GM23338 (cell line): ENCODE data around the gene FAAP100. TPM values are rescaled to one million over a fixed set of nuclear protein-coding genes. Genes with fewer than 3 reads are reported as not detected.

ENCODE experiments used
- ATAC-seq: fragments of 200-7000 bp; cut with Tn5 transposase; 3 replicates; pipeline ENCODE4 v1.9.1; 2020
- DNase-seq: peaks from one replicate; pipeline ENCODE4 v3.0.0-alpha.2; 2015; ENCODE audit warnings: low spot score
- H2AFZ ChIP-seq: fragments of 200-600 bp; sonication (generic); 2 replicates; pipeline ENCODE4 v1.8.0; 2016; ENCODE audit warnings: antibody characterized with exemption, mild to moderate bottlenecking, moderate library complexity
- H3F3A ChIP-seq: fragments of 200-600 bp; sonication (generic); replicated peaks from 2 replicates; pipeline ENCODE4 v1.8.0; 2017; ENCODE audit warnings: antibody characterized with exemption, mixed run types, low read depth
- H3K27ac ChIP-seq: fragments of 200-600 bp; sonication (generic); 2 replicates; pipeline ENCODE4 v1.6.1; 2016; ENCODE audit warnings: low read depth
- H3K27me3 ChIP-seq: fragments of 200-600 bp; sonication (generic); 2 replicates; pipeline ENCODE4 v1.8.0; 2016; ENCODE audit warnings: mild to moderate bottlenecking, mixed run types, moderate library complexity; ENCODE audit not compliant: insufficient read depth
- H3K36me3 ChIP-seq: fragments of 200-600 bp; sonication (generic); 2 replicates; pipeline ENCODE4 v1.8.0; 2016; ENCODE audit warnings: mild to moderate bottlenecking; ENCODE audit not compliant: insufficient read depth
- H3K4me1 ChIP-seq: fragments of 200-600 bp; sonication (generic); 2 replicates; pipeline ENCODE4 v1.8.0; 2016; ENCODE audit warnings: mild to moderate bottlenecking, moderate library complexity; ENCODE audit not compliant: insufficient read depth
- H3K4me2 ChIP-seq: fragments of 200-600 bp; sonication (generic); 2 replicates; pipeline ENCODE4 v1.7.1; 2017; ENCODE audit warnings: mixed run types
- H3K4me3 ChIP-seq: fragments of 200-600 bp; sonication (generic); 2 replicates; pipeline ENCODE4 v1.6.1; 2016; ENCODE audit warnings: mixed run types
- H3K79me2 ChIP-seq: fragments of 200-600 bp; sonication (generic); replicated peaks from 2 replicates; pipeline ENCODE4 v1.8.0; 2017; ENCODE audit warnings: mild to moderate bottlenecking; ENCODE audit not compliant: insufficient read depth
- H3K9me2 ChIP-seq: fragments of 200-600 bp; sonication (generic); 2 replicates; pipeline ENCODE4 v1.8.0; 2017; ENCODE audit not compliant: insufficient read depth
- H4K20me1 ChIP-seq: fragments of 200-600 bp; sonication (generic); replicated peaks from 2 replicates; pipeline ENCODE4 v1.8.0; 2017; ENCODE audit warnings: mild to moderate bottlenecking; ENCODE audit not compliant: insufficient read depth
- H3K27ac Mint-ChIP-seq: 2 replicates; pipeline ENCODE4 v1.8.0; 2020; ENCODE audit warnings: inconsistent platforms, mild to moderate bottlenecking, moderate library complexity, mixed read lengths
- H3K27me3 Mint-ChIP-seq: 3 replicates; pipeline ENCODE4 v1.8.0; 2022; ENCODE audit warnings: low read depth, mild to moderate bottlenecking, moderate library complexity, mixed read lengths, inconsistent platforms; ENCODE audit not compliant: insufficient read depth, poor library complexity
- H3K36me3 Mint-ChIP-seq: 3 replicates; pipeline ENCODE4 v1.8.0; 2021; ENCODE audit warnings: low read depth, mild to moderate bottlenecking, inconsistent platforms, moderate library complexity, mixed read lengths
- H3K4me1 Mint-ChIP-seq: 3 replicates; pipeline ENCODE4 v1.8.0; 2020; ENCODE audit warnings: mild to moderate bottlenecking, inconsistent platforms, mixed read lengths
- H3K4me3 Mint-ChIP-seq: 3 replicates; pipeline ENCODE4 v1.8.0; 2021; ENCODE audit warnings: moderate library complexity, mild to moderate bottlenecking, inconsistent platforms, mixed read lengths
- H3K9me3 Mint-ChIP-seq: 3 replicates; pipeline ENCODE4 v1.8.0; 2020; ENCODE audit warnings: moderate library complexity, mild to moderate bottlenecking, inconsistent platforms, mixed read lengths
- CREB1 ChIP-seq: fragments of 250-450 bp; sonication (Bioruptor Pico); IDR thresholded peaks from 2 replicates; pipeline ENCODE4 v1.5.0; 2020; ENCODE audit warnings: low read depth, mild to moderate bottlenecking, moderate library complexity
- EZH2 ChIP-seq: fragments of 200-600 bp; sonication (generic); IDR thresholded peaks from one replicate; pipeline ENCODE4 v1.8.0; 2017; ENCODE audit warnings: antibody characterized with exemption, mild to moderate bottlenecking, low read depth; ENCODE audit not compliant: unreplicated experiment
- EZH2phosphoT487 ChIP-seq: fragments of 200-600 bp; sonication (generic); IDR thresholded peaks from one replicate; pipeline ENCODE4 v1.8.1; 2018; ENCODE audit warnings: antibody characterized with exemption; ENCODE audit not compliant: unreplicated experiment
- JUNB ChIP-seq: IDR thresholded peaks from one replicate; pipeline ENCODE4 v1.6.1; 2016; ENCODE audit warnings: antibody characterized with exemption; ENCODE audit not compliant: unreplicated experiment
- NANOG ChIP-seq: IDR thresholded peaks from 2 replicates; pipeline ENCODE4 v1.6.1; 2016; ENCODE audit warnings: antibody characterized with exemption, borderline replicate concordance
- POLR2AphosphoS5 ChIP-seq: IDR thresholded peaks from 2 replicates; pipeline ENCODE4 v1.6.1; 2016; ENCODE audit warnings: antibody characterized with exemption, low read depth
- STAT1 ChIP-seq: IDR thresholded peaks from one replicate; pipeline ENCODE4 v1.6.1; 2016; ENCODE audit warnings: antibody characterized with exemption; ENCODE audit not compliant: unreplicated experiment
- ZNF114 ChIP-seq: fragments of 250-450 bp; sonication (Bioruptor Pico); IDR thresholded peaks from 2 replicates; pipeline ENCODE4 v1.5.0; 2020; ENCODE audit warnings: mild to moderate bottlenecking, moderate library complexity
- ZNF331 ChIP-seq: fragments of 250-450 bp; sonication (Bioruptor Pico); IDR thresholded peaks from 2 replicates; pipeline ENCODE4 v1.5.0; 2020; ENCODE audit warnings: low read depth, mild to moderate bottlenecking, moderate library complexity
- polyA plus RNA-seq: library from polyadenylated mRNA; unstranded; fragments of >200 nt; fragmentation: Nextera tagmentation; extraction: Ambion mirVana; gene quantifications from 2 replicates; pipeline ENCODE4 v1.2.1, GENCODE V29; 2016
- total RNA-seq: library from RNA; depleted of rRNA; stranded (reverse); fragments of >200 nt; shearing (Covaris generic); gene quantifications from 2 replicates; pipeline ENCODE4 v1.2.3, GENCODE V29; 2014
- TF ChIP-seq, protein P1 (sequence below): IDR thresholded peaks from one replicate; pipeline ENCODE4 v1.6.1; 2018; ENCODE audit warnings: antibody characterized with exemption; ENCODE audit not compliant: unreplicated experiment
- TF ChIP-seq, protein P2 (sequence below): IDR thresholded peaks from 2 replicates; pipeline ENCODE4 v1.6.1; 2016; ENCODE audit warnings: antibody characterized with exemption
- TF ChIP-seq, protein P3 (sequence below): fragments of 250-450 bp; sonication (Bioruptor Pico); IDR thresholded peaks from 2 replicates; pipeline ENCODE4 v1.5.0; 2020; ENCODE audit warnings: mild to moderate bottlenecking, moderate library complexity
- TF ChIP-seq, protein P4 (sequence below), 2 experiments: fragments of 200-600 bp in 1 of 2; sonication (generic) in 1 of 2; conservative IDR thresholded peaks; 2 replicates each; pipeline versions ENCODE4 v1.5.1 to v1.6.1; 2016 to 2017; ENCODE audit warnings: antibody characterized with exemption in 2 of 2, low read depth in 2 of 2, mild to moderate bottlenecking in 2 of 2, moderate library complexity in 1 of 2

Gene FAAP100
- total and polyA plus RNA-seq, 2 experiments from 2014 or later, result 16.0 to 50.5 TPM

DNA sequence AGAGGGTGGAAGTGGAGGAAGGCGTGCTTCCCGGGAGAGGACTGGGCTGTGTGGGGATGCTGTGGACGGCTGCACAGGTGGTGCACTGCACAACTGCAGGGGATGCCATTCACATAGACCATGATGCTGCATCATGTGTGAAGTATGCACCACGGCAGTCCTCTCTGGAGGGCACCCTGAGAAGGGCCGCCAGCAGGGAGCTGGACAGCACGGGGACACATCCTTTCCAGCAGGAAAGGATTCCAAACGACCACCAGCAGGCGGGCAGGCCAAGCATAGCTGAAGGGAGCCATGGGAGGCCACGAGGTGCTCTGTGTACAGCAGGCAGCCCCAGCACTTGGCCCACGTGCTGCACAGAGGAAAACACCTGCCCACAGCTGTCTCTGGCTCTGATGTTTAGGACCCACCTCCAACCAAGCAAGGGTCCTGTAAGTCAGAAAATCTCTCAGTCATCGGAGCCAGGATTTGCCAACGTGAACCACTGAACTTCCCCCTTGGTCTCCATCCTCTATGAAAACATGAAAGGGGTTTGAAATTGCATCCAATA lies 49.6 kb downstream of the FAAP100 start:
- Histone ChIP-seq H3K27me3 (no peaks in the 10 kb centered on the region), H3K36me3 (no peaks in the 10 kb centered on the region)

More for the DNA sequence above, 49.6 kb downstream of the FAAP100 start:
- 0 out of 3 replicates have a peak, but pooled peaks cover 3% of the 10 kb centered on the region for H3K4me1 Mint-ChIP-seq
- Histone ChIP-seq H3K4me2 (no peak overlapping the region), H3K27ac (no peak overlapping the region), H2AFZ (no peak overlapping the region), H3K79me2 (no peaks in the 10 kb centered on the region), H3K4me3 (no peak overlapping the region), H3F3A (0 out of 2 replicates have a peak, but pooled peaks cover 8% of the 10 kb centered on the region), H4K20me1 (no peaks in the 10 kb centered on the region), H3K9me2 (no peaks in the 10 kb centered on the region), H3K4me1 (peaks cover 6% of the 10 kb centered on the region; the same call in 1 of the 2 replicates)
- no peak overlapping the region for H3K27ac Mint-ChIP-seq
- no peak overlapping the region for H3K4me3 Mint-ChIP-seq
- peaks cover 1% of the 10 kb centered on the region; the same call in 2 of the 3 replicates for H3K36me3 Mint-ChIP-seq
- TF ChIP-seq EZH2phosphoT487, result no peak
- TF ChIP-seq, protein P1, sequence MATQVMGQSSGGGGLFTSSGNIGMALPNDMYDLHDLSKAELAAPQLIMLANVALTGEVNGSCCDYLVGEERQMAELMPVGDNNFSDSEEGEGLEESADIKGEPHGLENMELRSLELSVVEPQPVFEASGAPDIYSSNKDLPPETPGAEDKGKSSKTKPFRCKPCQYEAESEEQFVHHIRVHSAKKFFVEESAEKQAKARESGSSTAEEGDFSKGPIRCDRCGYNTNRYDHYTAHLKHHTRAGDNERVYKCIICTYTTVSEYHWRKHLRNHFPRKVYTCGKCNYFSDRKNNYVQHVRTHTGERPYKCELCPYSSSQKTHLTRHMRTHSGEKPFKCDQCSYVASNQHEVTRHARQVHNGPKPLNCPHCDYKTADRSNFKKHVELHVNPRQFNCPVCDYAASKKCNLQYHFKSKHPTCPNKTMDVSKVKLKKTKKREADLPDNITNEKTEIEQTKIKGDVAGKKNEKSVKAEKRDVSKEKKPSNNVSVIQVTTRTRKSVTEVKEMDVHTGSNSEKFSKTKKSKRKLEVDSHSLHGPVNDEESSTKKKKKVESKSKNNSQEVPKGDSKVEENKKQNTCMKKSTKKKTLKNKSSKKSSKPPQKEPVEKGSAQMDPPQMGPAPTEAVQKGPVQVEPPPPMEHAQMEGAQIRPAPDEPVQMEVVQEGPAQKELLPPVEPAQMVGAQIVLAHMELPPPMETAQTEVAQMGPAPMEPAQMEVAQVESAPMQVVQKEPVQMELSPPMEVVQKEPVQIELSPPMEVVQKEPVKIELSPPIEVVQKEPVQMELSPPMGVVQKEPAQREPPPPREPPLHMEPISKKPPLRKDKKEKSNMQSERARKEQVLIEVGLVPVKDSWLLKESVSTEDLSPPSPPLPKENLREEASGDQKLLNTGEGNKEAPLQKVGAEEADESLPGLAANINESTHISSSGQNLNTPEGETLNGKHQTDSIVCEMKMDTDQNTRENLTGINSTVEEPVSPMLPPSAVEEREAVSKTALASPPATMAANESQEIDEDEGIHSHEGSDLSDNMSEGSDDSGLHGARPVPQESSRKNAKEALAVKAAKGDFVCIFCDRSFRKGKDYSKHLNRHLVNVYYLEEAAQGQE, result no peak
- TF ChIP-seq, protein P2, sequence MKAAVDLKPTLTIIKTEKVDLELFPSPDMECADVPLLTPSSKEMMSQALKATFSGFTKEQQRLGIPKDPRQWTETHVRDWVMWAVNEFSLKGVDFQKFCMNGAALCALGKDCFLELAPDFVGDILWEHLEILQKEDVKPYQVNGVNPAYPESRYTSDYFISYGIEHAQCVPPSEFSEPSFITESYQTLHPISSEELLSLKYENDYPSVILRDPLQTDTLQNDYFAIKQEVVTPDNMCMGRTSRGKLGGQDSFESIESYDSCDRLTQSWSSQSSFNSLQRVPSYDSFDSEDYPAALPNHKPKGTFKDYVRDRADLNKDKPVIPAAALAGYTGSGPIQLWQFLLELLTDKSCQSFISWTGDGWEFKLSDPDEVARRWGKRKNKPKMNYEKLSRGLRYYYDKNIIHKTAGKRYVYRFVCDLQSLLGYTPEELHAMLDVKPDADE, result no peak
- no peak for TF ChIP-seq ZNF114
- TF ChIP-seq, protein P3, sequence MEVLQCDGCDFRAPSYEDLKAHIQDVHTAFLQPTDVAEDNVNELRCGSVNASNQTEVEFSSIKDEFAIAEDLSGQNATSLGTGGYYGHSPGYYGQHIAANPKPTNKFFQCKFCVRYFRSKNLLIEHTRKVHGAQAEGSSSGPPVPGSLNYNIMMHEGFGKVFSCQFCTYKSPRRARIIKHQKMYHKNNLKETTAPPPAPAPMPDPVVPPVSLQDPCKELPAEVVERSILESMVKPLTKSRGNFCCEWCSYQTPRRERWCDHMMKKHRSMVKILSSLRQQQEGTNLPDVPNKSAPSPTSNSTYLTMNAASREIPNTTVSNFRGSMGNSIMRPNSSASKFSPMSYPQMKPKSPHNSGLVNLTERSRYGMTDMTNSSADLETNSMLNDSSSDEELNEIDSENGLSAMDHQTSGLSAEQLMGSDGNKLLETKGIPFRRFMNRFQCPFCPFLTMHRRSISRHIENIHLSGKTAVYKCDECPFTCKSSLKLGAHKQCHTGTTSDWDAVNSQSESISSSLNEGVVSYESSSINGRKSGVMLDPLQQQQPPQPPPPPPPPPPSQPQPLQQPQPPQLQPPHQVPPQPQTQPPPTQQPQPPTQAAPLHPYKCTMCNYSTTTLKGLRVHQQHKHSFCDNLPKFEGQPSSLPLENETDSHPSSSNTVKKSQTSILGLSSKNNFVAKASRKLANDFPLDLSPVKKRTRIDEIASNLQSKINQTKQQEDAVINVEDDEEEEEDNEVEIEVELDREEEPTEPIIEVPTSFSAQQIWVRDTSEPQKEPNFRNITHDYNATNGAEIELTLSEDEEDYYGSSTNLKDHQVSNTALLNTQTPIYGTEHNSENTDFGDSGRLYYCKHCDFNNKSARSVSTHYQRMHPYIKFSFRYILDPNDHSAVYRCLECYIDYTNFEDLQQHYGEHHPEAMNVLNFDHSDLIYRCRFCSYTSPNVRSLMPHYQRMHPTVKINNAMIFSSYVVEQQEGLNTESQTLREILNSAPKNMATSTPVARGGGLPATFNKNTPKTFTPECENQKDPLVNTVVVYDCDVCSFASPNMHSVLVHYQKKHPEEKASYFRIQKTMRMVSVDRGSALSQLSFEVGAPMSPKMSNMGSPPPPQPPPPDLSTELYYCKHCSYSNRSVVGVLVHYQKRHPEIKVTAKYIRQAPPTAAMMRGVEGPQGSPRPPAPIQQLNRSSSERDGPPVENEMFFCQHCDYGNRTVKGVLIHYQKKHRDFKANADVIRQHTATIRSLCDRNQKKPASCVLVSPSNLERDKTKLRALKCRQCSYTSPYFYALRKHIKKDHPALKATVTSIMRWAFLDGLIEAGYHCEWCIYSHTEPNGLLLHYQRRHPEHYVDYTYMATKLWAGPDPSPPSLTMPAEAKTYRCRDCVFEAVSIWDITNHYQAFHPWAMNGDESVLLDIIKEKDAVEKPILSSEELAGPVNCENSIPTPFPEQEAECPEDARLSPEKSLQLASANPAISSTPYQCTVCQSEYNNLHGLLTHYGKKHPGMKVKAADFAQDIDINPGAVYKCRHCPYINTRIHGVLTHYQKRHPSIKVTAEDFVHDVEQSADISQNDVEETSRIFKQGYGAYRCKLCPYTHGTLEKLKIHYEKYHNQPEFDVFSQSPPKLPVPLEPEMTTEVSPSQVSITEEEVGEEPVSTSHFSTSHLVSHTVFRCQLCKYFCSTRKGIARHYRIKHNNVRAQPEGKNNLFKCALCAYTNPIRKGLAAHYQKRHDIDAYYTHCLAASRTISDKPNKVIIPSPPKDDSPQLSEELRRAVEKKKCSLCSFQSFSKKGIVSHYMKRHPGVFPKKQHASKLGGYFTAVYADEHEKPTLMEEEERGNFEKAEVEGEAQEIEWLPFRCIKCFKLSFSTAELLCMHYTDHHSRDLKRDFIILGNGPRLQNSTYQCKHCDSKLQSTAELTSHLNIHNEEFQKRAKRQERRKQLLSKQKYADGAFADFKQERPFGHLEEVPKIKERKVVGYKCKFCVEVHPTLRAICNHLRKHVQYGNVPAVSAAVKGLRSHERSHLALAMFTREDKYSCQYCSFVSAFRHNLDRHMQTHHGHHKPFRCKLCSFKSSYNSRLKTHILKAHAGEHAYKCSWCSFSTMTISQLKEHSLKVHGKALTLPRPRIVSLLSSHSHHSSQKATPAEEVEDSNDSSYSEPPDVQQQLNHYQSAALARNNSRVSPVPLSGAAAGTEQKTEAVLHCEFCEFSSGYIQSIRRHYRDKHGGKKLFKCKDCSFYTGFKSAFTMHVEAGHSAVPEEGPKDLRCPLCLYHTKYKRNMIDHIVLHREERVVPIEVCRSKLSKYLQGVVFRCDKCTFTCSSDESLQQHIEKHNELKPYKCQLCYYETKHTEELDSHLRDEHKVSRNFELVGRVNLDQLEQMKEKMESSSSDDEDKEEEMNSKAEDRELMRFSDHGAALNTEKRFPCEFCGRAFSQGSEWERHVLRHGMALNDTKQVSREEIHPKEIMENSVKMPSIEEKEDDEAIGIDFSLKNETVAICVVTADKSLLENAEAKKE (CRISPR knock-in tag), result no peak
- no peak for TF ChIP-seq EZH2
- no peak for TF ChIP-seq CREB1 (CRISPR knock-in tag)
- TF ChIP-seq NANOG, result no peak
- no peak for TF ChIP-seq ZNF331 (CRISPR knock-in tag)
- TF ChIP-seq JUNB, result no peak
- no peak for TF ChIP-seq POLR2AphosphoS5
- TF ChIP-seq STAT1, result no peak
- TF ChIP-seq, protein P4, sequence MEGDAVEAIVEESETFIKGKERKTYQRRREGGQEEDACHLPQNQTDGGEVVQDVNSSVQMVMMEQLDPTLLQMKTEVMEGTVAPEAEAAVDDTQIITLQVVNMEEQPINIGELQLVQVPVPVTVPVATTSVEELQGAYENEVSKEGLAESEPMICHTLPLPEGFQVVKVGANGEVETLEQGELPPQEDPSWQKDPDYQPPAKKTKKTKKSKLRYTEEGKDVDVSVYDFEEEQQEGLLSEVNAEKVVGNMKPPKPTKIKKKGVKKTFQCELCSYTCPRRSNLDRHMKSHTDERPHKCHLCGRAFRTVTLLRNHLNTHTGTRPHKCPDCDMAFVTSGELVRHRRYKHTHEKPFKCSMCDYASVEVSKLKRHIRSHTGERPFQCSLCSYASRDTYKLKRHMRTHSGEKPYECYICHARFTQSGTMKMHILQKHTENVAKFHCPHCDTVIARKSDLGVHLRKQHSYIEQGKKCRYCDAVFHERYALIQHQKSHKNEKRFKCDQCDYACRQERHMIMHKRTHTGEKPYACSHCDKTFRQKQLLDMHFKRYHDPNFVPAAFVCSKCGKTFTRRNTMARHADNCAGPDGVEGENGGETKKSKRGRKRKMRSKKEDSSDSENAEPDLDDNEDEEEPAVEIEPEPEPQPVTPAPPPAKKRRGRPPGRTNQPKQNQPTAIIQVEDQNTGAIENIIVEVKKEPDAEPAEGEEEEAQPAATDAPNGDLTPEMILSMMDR (conservative IDR thresholded peaks at IDR 0.05; ENCODE audit: low read depth in 2 of 2), result no peak
- peaks cover 1% of the 10 kb centered on the region; the same call in 2 of the 3 replicates for H3K9me3 Mint-ChIP-seq
- DNase-seq, result no peak
- no peak for ATAC-seq
- peaks cover 20% of the 10 kb centered on the region for H3K27me3 Mint-ChIP-seq
